Fibroblast of mammary gland (primary cell): ENCODE measurements around the gene SLC66A2.

ENCODE experiments used
- DNase-seq: peaks from one replicate; pipeline ENCODE4 v3.0.0-alpha.2; 2010; ENCODE audit warnings: low read depth
- H3K4me3 ChIP-seq: 2 replicates; pipeline ENCODE4 v1.5.1; 2011; ENCODE audit warnings: low read depth, mild to moderate bottlenecking, low read length, moderate library complexity; ENCODE audit not compliant: control insufficient read depth
- TF ChIP-seq, protein P1 (sequence below): conservative IDR thresholded peaks from 2 replicates; pipeline ENCODE4 v1.5.1; 2011; ENCODE audit warnings: low read depth, low read length, inconsistent platforms; ENCODE audit not compliant: control insufficient read depth, insufficient read depth

The SLC66A2 gene

DNA sequence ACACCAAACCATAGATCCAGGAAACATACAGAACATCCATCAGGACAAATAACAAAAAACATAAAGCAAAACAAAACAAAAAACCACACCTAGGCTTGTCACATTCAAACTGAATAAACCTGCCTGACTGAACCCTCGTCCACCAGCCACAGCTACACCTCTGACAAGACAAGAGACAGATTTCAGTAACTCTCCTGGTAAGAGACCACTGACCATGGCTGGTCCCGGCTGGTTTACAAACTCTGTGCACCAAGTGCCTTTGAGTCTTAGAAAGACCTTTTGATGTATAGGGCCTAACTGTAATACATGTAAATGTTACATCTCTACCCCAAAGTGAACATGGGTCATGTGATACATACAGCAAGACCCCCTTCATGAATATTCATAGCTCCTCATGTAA, 4.8 kb upstream of the SLC66A2 start:
- TF ChIP-seq, protein P1, sequence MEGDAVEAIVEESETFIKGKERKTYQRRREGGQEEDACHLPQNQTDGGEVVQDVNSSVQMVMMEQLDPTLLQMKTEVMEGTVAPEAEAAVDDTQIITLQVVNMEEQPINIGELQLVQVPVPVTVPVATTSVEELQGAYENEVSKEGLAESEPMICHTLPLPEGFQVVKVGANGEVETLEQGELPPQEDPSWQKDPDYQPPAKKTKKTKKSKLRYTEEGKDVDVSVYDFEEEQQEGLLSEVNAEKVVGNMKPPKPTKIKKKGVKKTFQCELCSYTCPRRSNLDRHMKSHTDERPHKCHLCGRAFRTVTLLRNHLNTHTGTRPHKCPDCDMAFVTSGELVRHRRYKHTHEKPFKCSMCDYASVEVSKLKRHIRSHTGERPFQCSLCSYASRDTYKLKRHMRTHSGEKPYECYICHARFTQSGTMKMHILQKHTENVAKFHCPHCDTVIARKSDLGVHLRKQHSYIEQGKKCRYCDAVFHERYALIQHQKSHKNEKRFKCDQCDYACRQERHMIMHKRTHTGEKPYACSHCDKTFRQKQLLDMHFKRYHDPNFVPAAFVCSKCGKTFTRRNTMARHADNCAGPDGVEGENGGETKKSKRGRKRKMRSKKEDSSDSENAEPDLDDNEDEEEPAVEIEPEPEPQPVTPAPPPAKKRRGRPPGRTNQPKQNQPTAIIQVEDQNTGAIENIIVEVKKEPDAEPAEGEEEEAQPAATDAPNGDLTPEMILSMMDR, result no peak
- no peak overlapping the region for H3K4me3 ChIP-seq
- no peak for DNase-seq

DNA sequence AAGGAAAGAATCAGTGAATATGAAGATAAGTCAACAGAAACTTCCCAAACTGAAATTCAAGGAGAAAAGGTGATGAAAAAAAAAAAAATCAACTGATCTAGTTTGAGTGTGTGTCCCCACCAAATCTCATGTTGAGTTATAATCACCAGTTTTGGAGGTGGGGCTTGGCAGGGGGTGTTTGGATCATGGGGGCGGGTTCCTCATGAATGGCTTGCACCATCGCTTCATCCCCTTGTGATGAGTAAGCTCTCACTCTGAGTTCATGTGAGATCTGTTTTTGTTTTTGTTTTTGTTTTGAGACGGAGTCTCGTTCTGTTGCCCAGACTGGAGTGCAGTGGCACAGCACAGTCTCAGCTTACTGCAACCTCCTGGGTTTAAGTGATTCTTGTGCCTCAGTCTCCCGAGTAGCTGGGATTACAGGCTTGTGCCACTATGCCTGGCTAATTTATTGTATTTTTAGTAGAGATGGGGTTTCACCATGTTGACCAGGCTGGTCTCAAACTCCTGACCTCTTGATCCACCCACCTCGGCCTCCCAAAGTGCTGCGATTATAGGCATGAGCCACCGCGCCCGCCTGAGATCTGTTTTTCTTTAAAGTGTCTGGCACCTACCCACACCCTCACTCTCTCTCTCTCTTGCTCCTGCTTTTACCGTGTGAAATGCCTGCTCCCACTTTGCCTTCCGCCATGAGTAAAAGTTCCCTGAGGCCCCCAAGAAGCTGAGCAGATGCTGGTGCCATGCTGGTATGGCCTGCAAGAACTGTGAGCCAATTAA, 4.0 kb upstream of the SLC66A2 start:
- TF ChIP-seq, protein P1, result no peak
- no peak overlapping the region for H3K4me3 ChIP-seq
- DNase-seq, result peak; percentile 60

DNA sequence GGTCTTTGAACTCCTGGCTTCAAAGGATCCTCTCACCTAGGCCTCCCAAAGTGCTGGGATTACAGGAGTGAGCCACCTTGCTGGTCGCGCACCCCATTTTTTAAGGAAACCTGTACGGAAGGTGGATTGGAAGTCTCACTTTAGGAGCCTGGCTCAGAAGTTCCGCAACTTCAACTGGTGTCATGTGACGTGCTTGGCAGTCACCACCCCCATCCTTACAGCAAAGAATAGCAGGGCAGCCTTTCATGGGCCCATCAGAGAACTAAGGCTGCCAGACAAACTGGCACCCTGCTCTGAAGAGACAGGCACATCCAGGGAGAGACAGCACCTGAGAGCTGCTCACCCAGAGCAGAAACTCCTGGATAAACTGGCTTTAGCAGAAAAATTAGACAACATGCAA, 3.3 kb upstream of the SLC66A2 start:
- H3K4me3 ChIP-seq, result no peak overlapping the region
- DNase-seq, result no peak
- TF ChIP-seq, protein P1, result no peak

DNA sequence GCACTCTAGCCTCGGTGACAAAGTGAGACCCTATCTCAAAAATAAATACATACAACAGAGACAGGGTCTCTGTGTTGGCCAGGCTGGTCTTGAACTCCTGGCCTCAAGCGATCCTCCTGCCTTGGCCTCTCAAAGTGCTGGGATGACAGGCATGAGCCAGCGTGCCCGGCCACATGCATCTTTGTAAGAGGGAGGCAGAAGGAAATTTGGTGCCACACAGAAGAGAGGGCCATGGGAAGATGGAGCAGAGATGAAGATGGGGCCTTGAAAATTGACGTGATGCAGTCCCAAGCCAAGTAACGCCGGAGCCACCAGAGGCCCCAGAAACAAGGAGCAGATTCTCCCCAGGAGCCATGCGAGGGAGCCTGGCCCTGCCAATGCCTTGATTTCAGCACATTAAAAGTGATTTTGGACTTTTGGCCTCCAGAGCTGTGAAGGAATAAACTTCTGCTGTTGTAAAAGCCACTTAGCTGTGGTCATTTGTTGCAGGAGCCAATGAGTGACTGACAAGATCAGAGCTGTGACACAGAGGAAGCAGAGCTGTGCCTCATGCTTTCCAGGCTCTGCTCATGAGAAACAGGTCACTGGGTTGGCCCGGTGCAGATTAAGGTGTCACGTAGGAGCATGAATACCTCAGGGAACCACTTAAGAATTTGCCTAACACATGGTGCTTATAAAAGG, 2.7 kb upstream of the SLC66A2 start:
- TF ChIP-seq, protein P1, result no peak
- DNase-seq, result no peak
- H3K4me3 ChIP-seq, result no peak overlapping the region

DNA sequence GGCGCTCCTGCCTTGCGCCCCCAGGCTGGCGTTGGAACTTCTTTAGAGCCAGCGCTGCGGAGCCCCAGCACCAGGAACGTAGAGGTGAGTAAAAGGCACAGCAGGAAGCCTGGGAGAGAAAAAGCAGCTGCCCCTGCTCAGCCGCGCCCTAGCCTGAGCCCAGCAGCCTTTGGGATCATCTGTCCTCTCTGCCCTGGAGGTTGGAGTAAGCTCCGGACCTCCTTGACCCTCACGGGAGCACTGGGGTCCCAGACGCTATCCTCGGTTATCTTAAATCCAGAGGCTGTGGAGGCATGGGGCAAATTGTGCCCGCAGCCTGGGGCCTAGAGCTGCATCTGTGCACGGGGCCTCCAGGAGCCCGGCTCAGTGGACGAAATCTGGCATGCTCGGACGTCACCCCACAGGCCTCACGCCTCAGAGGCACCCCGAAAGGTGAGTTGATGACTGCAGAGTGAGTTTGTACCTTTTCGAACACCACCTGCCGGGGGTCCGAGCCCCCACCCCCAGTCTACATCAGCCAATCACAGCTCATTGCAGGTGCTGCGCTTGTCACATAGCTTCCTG, 1.6 kb upstream of the SLC66A2 start:
- no peak overlapping the region for H3K4me3 ChIP-seq
- TF ChIP-seq, protein P1, result no peak
- no peak for DNase-seq

DNA sequence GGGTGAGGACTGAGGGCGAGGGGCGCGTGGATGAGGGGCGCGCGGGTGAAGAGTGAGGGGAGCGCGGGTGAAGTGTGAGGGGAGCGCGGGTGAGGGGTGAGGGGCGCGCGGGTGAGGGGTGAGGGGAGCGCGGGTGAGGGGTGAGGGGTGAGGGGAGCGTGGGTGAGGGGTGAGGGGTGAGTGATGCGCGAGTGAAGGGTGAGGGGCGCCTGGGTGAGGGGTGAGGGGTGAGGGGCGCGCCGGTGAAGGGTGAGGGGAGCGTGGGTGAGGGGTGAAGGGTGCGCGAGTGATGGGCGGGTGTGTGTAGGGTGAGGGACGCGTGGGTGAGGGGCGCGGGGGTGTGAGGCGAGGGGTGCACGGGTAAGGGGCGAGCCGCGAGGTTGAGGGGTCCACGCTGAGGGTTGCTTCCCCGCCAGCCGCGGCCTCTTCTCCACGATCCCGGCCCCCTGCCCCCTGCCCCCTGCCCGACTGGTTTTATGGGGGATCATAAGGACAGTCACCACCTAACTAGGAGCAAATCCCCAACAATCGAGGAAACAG, 1.1 kb upstream of the SLC66A2 start:
- DNase-seq, result no peak
- peak overlapping the region; percentile 56 for H3K4me3 ChIP-seq
- TF ChIP-seq, protein P1, result no peak
